Activated CD4-positive, alpha-beta T cell treated with anti-CD3 and anti-CD28 coated beads, Interleukin-2, amount 50 U/mL, for 48 hours (primary cell): ENCODE data around the gene PCDHA6.
"Not testable (repeated sequence)": the region's sequence is repeated elsewhere in the genome, so short reads cannot be mapped to it uniquely, and the experiment has no call there.

Experiments used
- DNase-seq, 2 experiments: peaks; one replicate each; pipeline ENCODE4 v3.0.0-alpha.2; 2020

The PCDHA6 gene

DNA sequence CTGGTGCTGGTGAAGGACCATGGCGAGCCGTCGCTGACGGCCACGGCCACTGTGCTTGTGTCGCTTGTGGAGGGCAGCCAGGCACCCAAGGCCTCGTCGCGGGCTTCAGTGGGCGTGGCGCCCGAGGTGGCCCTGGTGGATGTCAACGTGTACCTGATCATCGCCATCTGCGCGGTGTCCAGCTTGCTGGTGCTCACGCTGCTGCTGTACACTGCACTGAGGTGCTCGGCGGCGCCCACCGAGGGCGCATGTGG is 30.2 kb downstream of the PCDHA6 start:
- no peak for DNase-seq

DNA sequence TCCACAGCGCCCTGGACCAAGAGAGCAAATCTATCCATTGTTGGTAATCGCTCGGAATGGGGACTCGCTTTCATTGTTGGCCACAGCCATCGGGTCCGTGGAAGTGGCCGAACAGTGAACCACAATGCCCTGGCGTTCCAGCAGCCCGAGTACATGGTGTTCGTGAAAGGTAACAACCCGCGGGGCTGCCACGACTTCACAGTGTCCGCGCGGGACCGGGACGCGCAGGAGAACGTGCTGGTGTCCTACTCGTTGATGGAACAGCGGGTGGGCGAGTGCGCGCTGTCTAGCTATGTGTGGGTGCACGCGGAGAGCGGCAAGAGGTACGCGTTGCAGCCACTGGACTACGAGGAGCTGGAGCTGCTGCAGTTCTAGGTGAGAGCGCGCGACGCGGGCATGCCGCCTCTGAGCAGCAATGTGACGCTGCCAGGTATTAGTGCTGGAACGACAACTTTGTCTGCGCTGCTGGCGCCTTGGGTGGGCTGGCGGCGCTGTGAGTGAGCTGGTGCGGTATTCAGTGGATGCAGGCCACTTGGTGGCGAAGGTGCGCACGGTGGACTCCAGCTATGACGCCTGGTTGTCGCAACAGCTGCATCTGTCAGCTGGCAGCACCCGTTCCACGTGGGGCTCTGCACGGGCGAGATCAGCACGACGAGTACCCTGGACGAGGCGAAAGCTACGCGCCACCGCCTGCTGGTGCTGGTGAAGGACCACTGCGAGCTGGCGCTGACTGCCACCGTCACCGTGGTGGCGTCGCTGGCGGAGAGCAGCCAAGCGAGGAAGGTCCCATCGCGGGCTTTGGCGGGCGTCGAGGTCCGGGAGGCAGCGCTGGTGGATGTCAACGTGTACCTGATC is 34.9 kb downstream of the PCDHA6 start:
- DNase-seq = no peak

GRCh38 chr5:140868721-140869554 is 41.2 kb downstream of the PCDHA6 start, which contains the start of gene PCDHA11:
TSS of gene PCDHA11 (plus strand) at chr5:140868957. CDS start at chr5:140869104, 147 bp downstream.
- DNase-seq = no peak

DNA sequence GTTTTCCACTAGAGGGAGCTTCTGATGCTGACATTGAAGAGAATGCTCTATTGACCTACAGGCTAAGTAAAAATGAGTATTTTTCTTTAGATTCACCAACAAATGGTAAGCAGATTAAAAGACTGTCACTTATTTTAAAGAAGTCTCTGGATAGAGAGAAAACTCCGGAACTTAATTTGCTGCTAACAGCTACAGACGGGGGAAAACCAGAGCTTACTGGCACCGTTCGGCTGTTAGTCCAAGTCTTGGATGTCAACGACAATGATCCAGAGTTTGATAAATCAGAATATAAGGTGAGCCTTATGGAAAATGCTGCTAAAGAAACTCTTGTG is 41.8 kb downstream of the PCDHA6 start:
- DNase-seq = no peak

GRCh38 chr5:140870221-140871201 is 42.8 kb downstream of the PCDHA6 start:
- no peak for DNase-seq

- DNase-seq = no peak
Observed at GRCh38 chr5:140875085-140876065, 47.6 kb downstream of the PCDHA6 start, which contains the start of gene PCDHA12. TSS of gene PCDHA12 (plus strand) at chr5:140875308. CDS start at chr5:140875473, 165 bp downstream.

DNA sequence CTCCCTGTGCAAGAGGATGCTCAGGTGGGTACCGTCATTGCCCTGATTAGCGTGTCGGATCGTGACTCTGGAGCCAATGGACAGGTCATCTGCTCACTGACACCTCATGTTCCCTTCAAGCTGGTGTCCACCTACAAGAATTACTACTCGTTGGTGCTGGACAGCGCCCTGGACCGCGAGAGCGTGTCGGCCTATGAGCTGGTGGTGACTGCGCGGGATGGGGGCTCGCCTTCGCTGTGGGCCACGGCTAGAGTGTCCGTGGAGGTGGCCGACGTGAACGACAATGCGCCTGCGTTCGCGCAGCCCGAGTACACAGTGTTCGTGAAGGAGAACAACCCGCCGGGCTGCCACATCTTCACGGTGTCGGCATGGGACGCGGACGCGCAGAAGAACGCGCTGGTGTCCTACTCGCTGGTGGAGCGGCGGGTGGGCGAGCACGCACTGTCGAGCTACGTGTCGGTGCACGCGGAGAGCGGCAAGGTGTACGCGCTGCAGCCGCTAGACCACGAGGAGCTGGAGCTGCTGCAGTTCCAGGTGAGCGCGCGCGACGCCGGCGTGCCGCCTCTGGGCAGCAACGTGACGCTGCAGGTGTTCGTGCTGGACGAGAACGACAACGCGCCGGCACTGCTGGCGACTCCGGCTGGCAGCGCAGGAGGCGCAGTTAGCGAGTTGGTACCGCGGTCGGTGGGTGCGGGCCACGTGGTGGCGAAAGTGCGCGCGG is 48.9 kb downstream of the PCDHA6 start:
- DNase-seq = not testable (repeated sequence)

DNA sequence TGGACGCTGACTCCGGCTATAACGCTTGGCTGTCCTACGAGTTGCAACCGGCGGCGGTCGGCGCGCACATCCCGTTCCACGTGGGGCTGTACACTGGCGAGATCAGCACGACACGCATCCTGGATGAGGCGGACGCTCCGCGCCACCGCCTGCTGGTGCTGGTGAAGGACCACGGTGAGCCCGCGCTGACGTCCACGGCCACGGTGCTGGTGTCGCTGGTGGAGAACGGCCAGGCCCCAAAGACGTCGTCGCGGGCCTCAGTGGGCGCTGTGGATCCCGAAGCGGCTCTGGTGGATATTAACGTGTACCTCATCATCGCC is 49.5 kb downstream of the PCDHA6 start:
- no peak for DNase-seq
